Measurements from ENCODE around the gene CDK1.

DNA sequence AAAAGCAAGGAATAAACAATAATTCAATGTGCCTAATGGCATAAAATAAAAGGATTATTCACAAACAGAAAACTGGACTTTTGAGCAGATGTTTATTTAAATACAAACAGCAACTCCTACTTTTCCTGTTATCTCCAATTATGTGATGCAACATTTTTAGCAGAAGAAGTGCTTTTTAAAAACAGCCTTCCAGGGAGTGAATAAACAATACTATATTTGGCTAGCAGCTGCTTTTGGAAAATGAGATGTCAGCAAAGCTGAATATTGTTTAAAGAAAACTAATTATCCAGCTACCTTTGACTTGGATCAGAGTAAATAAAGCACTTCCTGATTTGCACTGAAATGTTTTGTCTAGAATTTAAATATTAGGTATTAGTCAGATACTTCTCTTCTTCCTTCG is 23.2 kb downstream of the CDK1 start:
- TF ChIP-seq EZH2 (IDR thresholded peaks at IDR 0.05; ENCODE audit: insufficient read depth, poor library complexity, severe bottlenecking) (no peak), EZH2phosphoT487 (IDR thresholded peaks at IDR 0.05; ENCODE audit: insufficient read depth, low read depth) (no peak)

All from GM23248 (cell line).